Measurements from ENCODE around the gene LRPAP1. TPM values are rescaled to one million over a fixed set of nuclear protein-coding genes. Genes with fewer than 3 reads are reported as not detected.
"Not testable (repeated sequence)": the region's sequence is repeated elsewhere in the genome, so short reads cannot be mapped to it uniquely, and the experiment has no call there.

LRPAP1 gene
- total RNA-seq, 2 donors from 2014 or later, result 97.9 to 147 TPM

DNA sequence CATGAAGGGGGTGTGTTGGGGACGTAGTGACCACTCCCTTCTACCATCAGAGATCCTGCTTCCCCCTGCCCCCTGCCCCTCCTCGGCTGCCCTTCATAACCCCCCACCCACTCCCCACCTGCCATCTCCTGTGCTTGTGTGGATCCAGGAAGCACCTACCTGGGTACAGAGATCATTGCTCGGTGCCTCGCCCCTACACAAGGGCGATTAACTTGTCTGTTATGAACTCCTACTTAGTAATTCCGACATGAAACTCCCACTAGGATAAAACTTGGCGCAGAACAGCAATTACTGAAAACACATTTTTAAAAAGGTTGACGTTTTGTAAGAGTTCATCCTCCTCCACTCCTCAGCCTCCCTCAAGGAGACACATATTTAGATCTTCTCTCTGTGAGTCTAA, 11.2 kb upstream of the LRPAP1 start:
- intact Hi-C loops (cut with DNase I); DNase-seq (ENCODE audit: low spot score): not testable (repeated sequence)

DNA sequence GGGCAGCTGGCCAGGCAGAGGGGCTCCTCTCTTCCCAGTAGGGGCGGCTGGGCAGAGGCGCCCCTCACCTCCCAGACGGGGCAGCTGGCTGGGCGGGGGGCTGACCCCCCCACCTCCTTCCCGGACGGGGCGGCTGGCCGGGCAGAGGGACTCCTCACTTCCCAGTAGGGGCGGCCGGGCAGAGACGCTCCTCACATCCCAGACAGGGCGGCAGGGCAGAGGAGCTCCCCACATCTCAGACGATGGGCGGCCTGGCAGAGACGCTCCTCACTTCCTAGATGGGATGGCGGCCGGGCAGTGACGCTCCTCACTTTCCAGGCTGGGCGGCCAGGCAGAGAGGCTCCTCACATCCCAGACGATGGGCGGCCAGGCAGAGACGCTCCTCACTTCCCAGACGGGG, 6.7 kb upstream of the LRPAP1 start:
- intact Hi-C loops (cut with DNase I), result not testable (repeated sequence)
- peak; percentile 28 for DNase-seq (ENCODE audit: low spot score)

- DNase-seq (ENCODE audit: low spot score), result peak; percentile 70
- intact Hi-C loops (cut with DNase I), result not testable (repeated sequence)
Measured at GRCh38 chr4:3535812-3536211, 3.6 kb upstream of the LRPAP1 start.

- intact Hi-C loops (cut with DNase I), result loop anchor here in 1 of 2 donors (5.0 kb wide), 1 partner anchor 234 kb away; the partner anchor contains the start of gene ADRA2C
- no peak for DNase-seq (ENCODE audit: low spot score)
Measured at GRCh38 chr4:3533423-3533820, 1.2 kb upstream of the LRPAP1 start.

- intact Hi-C loops (cut with DNase I), result loop anchor here in 1 of 2 donors (5.0 kb wide), 1 partner anchor 234 kb away; the partner anchor contains the start of gene ADRA2C
- DNase-seq (ENCODE audit: low spot score), result peak; percentile 74
Measured at GRCh38 chr4:3532751-3533422, 665 bp upstream of the LRPAP1 start.

- intact Hi-C loops (cut with DNase I), result loop anchor here in 1 of 2 donors (5.0 kb wide), 1 partner anchor 236 kb away; the partner anchor contains the start of gene ADRA2C
- DNase-seq (ENCODE audit: low spot score), result peak; percentile 74
Measured at GRCh38 chr4:3531318-3531878, 824 bp downstream of the LRPAP1 start.

DNA sequence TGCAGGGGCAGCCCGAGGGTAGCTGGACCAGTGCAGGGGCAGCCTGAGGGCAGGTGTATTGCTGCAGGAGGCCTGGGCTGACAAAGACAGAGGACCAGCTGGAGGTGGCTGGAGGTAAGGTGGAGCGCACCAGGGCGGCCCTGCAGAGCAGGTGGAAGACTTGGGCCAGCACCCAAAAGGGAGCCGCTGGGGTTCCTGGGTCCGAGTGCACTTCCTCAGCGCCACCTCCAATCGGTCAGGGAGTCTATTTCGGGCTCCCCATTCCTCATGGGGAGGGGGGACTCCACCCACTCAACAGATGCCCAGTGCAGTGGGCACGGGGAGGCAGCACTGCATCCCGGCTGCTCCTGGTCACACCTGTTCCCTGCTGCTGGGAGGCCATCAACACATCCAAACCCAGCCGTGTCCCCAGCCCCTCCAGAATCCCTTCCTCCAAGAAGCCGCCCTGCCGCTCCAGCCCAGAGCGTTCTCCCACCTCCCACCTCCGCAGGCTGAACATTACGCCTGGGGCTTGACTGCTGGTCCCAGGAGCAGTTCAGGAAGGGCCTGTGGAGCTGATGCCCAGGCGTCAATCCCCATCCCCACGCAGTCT, 1.5 kb downstream of the LRPAP1 start:
- DNase-seq (ENCODE audit: low spot score), result peak; percentile 66
- intact Hi-C loops (cut with DNase I), result loop anchor here in 1 of 2 donors (5.0 kb wide), 1 partner anchor 237 kb away; the partner anchor contains the start of gene ADRA2C

DNA sequence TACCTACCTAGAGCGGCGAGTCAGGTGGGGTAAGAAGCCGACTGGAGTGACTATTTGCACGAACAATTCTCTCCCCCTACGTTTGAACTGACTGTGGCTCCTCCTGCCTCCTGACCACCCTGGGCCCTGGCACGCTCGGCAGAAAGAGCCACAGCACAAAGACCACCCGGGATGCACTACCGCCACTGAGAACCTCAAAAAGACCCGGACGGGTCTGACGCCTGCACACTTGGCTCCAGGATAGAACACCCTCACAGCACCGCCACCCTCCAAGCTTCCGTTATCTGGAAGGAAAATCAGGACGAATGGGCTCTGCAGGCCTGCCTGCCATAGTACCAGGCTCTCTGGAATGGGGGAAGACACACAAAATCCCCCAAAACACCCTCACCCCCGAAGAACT, 2.2 kb downstream of the LRPAP1 start:
- DNase-seq (ENCODE audit: low spot score), result peak; percentile 44
- intact Hi-C loops (cut with DNase I), result loop anchor here in 1 of 2 donors (5.0 kb wide), 1 partner anchor 237 kb away; the partner anchor contains the start of gene ADRA2C

GRCh38 chr4:3529363-3529762, 2.9 kb downstream of the LRPAP1 start:
- intact Hi-C loops (cut with DNase I), result no loop called here
- peak; percentile 87 for DNase-seq (ENCODE audit: low spot score)

DNA sequence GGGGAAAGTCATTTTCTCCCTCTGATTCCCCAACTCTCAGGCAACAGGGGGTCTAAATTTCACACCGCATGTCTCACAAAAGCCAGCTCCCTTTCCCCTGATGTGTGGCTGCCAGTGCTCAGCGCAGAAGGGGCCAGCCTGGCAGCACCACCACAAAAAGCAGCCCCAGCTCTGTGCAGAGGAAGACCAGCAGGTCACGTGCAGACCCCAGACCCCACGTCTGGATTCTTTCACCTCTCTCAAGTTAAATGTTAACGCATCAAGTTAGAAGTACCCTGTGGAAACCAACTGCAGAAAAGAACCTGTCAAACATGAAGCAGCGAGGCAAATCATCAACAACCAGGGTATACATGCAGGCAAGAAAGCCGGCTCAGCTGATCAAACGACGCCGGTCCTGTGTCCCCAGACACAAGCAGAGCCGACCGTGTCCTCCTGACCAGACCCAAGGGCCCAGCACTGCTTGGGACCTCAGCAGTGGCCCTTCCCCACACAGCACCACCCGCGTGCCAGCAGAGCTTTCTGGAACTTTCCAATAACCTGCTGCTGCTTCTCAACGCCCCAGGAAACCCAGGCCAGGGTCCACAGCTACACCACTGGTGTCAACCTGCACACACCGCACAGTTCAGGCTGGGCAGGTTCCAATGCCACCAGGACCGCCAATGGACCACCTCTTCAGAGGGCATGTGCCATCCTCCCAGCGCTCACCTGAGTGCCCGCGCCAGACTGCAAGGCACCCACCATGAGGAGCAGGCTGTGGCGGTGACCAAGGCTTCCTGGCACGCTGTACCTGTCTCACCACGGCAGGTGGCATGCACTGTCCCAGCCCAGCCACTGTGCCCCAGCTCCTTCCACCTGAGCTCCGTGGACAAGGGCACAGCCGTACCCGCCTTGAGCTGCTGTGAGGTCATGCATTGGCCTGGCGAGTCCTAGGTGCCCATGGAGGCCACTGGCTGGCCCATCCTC, 4.0 kb downstream of the LRPAP1 start:
- intact Hi-C loops (cut with DNase I), result no loop called here
- DNase-seq (ENCODE audit: low spot score), result peak; percentile 74

- intact Hi-C loops (cut with DNase I), result no loop called here
- DNase-seq (ENCODE audit: low spot score), result peak; percentile 48
Measured at GRCh38 chr4:3527101-3527913, 4.9 kb downstream of the LRPAP1 start.

- intact Hi-C loops (cut with DNase I), result no loop called here
- peak; percentile 64 for DNase-seq (ENCODE audit: low spot score)
Measured at GRCh38 chr4:3526456-3526855, 5.8 kb downstream of the LRPAP1 start.

DNA sequence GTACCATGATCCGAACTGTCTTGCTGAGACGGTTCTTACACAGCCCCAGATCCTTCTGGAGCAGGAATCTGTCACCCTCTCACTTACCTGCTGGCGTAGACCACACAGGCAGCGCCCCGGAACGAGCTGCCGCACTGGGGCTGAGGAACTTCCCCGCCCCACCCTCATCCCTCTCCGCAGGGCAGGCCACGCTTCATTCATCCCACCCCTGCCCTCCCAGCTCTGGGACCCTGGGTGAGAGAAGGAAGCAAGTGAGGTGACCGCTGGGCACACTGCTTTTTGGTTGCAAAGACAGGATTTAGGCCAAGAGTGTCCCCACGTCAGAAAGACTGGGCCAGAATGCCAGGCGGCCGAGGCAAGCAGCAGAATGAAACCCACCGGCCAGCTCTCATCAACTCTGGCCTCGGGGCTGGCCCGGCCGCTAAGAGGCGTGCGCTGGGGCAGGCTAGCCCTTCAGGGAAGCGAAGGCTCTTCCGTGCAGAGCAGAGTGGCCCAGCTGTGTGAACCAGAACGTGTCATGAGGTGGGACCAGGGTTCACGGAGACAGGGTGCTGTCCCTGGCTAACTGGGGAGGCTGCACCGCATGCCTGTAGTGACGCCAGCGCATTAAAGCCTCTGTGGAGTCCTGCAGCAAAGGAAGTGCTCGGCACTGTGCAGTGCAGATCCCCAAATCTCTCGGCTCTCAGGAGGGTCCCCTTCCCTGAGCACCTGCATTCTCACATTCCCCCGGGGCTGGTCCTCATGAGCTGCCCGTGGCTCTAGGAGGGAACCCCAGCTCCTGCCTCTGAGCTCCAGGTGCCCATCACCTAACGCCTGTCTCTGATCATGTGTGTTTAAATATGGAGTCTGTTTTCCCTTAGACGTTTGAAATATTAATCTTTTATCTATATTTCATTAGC, 6.4 kb downstream of the LRPAP1 start:
- intact Hi-C loops (cut with DNase I), result no loop called here
- peak; percentile 66 for DNase-seq (ENCODE audit: low spot score)

GRCh38 chr4:3524920-3525319, 7.3 kb downstream of the LRPAP1 start:
- intact Hi-C loops (cut with DNase I), result no loop called here
- DNase-seq (ENCODE audit: low spot score), result peak; percentile 67

GRCh38 chr4:3524349-3524748, 7.9 kb downstream of the LRPAP1 start:
- intact Hi-C loops (cut with DNase I), result no loop called here
- peak; percentile 67 for DNase-seq (ENCODE audit: low spot score)

DNA sequence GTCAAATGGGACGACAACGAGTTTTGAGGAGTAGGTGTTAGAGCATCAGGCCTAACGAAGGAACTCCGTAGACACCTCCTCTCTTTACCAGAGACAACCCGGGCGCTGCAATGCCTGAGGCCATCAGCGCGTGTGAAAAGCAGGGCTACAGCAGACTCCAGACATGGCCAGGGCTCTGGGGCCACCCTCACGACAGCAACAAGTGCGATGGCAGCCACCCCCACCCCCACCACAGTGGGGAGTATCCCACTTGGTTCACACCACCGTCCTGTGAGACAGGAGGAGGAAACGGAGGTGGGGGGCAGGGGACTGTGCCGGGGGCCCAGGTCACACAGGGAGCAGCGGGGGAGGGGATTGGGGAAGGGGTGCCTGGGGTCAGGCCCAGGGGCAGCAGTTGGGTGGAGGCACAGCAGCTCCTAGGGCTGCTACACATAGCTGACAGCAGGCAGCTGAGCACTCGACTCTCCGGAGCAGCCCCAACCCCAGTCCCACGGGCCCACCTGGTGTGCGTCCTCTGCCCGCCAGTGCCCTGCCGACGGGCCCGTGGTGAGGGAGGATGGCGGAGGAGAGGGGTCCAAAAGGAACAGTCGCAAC, 8.5 kb downstream of the LRPAP1 start:
- DNase-seq (ENCODE audit: low spot score), result peak; percentile 56

DNA sequence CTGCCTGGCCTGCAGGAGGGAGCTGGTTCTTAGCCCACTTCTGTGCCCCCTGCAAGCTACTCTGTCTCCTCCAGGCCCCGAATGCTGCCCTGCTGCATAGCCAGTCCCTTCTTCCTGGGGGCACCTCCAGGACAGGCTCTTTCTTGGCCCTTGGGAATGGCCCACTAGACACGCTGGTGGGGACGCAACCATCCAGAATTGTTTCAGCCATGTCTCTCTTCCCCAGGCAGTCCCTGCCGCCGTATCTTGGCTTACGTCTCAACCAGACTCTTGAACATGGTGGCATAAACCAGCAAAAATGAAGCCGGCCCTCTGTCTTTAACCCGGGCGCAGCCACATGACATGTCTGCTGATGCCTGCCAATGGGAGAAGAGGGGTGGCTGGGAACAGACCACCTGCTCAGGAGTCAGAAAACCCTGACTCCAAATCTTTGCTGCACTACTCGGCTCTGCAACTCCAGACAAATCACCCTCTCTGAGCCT, 9.0 kb downstream of the LRPAP1 start:
- intact Hi-C loops (cut with DNase I), result no loop called here
- DNase-seq (ENCODE audit: low spot score), result no peak

More for the DNA sequence above, 8.5 kb downstream of the LRPAP1 start:
- intact Hi-C loops (cut with DNase I), result no loop called here
